Calu3 (cell line): ENCODE results near the gene CCT8. TPM values are rescaled to one million over a fixed set of nuclear protein-coding genes. Genes with fewer than 3 reads are reported as not detected.

Experiments
- BruUV-seq: library from RNA; stranded (reverse); fragments of 400-500 nt; replicated peaks from 2 replicates; lab custom pipeline; 2021; lab: Mats Ljungman, UMichigan
- CTCF ChIA-PET: fragments of 300-600 bp; sonication (Branson Sonifier 250); formaldehyde crosslinking; loops from one replicate; lab custom pipeline; 2022; ENCODE audit warnings: antibody characterized with exemption; lab: Charles Lee
- DNase-seq: peaks from one replicate; pipeline ENCODE4 v3.0.0; 2022
- H3K27ac Mint-ChIP-seq: one replicate; pipeline ENCODE4 v1.8.0; 2022; ENCODE audit warnings: mixed read lengths; ENCODE audit not compliant: unreplicated experiment
- H3K27me3 Mint-ChIP-seq: one replicate; pipeline ENCODE4 v1.8.0; 2022; ENCODE audit warnings: mixed read lengths; ENCODE audit not compliant: unreplicated experiment
- H3K36me3 Mint-ChIP-seq: one replicate; pipeline ENCODE4 v1.8.0; 2022; ENCODE audit warnings: mild to moderate bottlenecking, moderate library complexity, mixed read lengths; ENCODE audit not compliant: insufficient read depth, unreplicated experiment
- H3K4me1 Mint-ChIP-seq: one replicate; pipeline ENCODE4 v1.8.0; 2022; ENCODE audit warnings: mild to moderate bottlenecking, low read depth, mixed read lengths; ENCODE audit not compliant: unreplicated experiment
- H3K4me3 Mint-ChIP-seq: one replicate; pipeline ENCODE4 v1.8.0; 2022; ENCODE audit warnings: mild to moderate bottlenecking, low read depth, moderate library complexity, mixed read lengths; ENCODE audit not compliant: unreplicated experiment
- H3K9me3 Mint-ChIP-seq: one replicate; pipeline ENCODE4 v1.8.0; 2022; ENCODE audit warnings: low read depth, mixed read lengths; ENCODE audit not compliant: unreplicated experiment
- intact Hi-C: fragments of 100-400 bp; cut with micrococcal nuclease; formaldehyde crosslinking; loops from one replicate; pipeline ENCODE4 v1.10.0; 2022; ENCODE audit not compliant: unreplicated experiment
- total RNA-seq: library from RNA; stranded (reverse); gene quantifications from 2 replicates; pipeline ENCODE4 v1.2.3, GENCODE V29; 2022
- TF ChIP-seq, protein P1 (sequence below): fragments of 200-600 bp; IDR thresholded peaks from one replicate; pipeline ENCODE4 v1.8.0; 2022; ENCODE audit warnings: antibody characterized with exemption; ENCODE audit not compliant: unreplicated experiment

Gene CCT8
- total RNA-seq, 1 experiment from 2014 or later = 198 TPM

DNA sequence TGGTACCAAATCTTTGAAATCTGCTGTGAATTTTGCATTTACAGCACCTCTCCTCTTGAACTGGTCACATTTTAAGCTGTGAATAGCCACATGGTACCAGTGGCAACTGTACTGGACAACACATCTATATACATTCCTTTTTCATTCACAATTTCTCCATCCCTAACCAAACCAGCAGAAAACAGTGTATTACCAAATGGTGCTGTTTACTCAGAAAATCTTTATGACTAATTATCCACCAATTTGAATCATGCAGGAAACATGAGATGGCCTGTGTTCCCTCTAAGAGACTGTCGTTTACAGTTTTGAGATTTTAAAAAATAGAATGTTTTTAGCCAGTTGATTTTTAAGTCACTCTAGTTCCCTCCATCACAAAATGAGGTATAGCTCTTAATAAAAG, 17.6 kb upstream of the CCT8 start:
- BruUV-seq = no TSS peak
- intact Hi-C loops = loop anchor here (5.0 kb wide), 4 partner anchors 66 to 756 kb away; no protein-coding TSS in a partner anchor
- Mint-ChIP-seq H3K27ac (no peak overlapping the region), H3K9me3 (no peaks in the 10 kb centered on the region), H3K36me3 (no peaks in the 10 kb centered on the region), H3K4me3 (no peak overlapping the region), H3K27me3 (no peaks in the 10 kb centered on the region), H3K4me1 (peaks cover 18% of the 10 kb centered on the region)
- DNase-seq = no peak
- TF ChIP-seq, protein P1, sequence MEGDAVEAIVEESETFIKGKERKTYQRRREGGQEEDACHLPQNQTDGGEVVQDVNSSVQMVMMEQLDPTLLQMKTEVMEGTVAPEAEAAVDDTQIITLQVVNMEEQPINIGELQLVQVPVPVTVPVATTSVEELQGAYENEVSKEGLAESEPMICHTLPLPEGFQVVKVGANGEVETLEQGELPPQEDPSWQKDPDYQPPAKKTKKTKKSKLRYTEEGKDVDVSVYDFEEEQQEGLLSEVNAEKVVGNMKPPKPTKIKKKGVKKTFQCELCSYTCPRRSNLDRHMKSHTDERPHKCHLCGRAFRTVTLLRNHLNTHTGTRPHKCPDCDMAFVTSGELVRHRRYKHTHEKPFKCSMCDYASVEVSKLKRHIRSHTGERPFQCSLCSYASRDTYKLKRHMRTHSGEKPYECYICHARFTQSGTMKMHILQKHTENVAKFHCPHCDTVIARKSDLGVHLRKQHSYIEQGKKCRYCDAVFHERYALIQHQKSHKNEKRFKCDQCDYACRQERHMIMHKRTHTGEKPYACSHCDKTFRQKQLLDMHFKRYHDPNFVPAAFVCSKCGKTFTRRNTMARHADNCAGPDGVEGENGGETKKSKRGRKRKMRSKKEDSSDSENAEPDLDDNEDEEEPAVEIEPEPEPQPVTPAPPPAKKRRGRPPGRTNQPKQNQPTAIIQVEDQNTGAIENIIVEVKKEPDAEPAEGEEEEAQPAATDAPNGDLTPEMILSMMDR = no peak
- CTCF ChIA-PET = interaction anchor here (0.9 kb wide), 1 partner anchor 270 kb away, joined by 4 read pairs; no protein-coding TSS in a partner anchor

DNA sequence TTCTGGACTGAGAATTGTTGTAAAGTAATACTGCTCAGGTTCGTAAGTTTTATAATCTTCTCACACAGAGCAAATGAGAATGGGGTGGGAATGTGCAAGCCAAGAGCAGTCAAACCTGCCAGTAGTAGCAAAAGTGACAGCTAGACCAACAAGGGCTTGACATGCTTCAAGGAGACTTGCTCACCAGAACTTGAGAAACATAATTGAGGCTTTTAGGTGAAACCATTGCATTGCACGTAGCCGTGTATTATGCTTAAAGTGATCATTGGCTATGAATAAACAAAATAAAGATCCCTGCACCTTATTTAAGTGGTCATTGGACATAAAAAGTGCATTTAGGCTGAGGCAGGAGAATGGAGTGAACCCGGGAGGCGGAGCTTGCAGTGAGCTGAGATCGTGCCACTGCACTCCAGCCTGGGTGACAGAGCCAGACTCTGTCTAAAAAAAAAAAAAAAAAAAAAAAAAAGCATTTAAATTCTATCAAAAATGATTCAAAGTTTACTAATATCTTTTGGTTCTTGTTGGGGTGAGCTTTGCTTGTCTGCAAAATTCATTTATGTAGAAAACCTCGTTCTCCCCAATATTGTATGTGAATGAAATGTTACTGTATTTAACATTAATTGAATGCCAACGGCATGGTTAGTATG, 11.8 kb upstream of the CCT8 start:
- Mint-ChIP-seq H3K36me3 (no peaks in the 10 kb centered on the region), H3K4me3 (no peak overlapping the region), H3K9me3 (no peaks in the 10 kb centered on the region), H3K4me1 (peaks cover under 1% of the 10 kb centered on the region), H3K27ac (no peak overlapping the region), H3K27me3 (no peaks in the 10 kb centered on the region)
- no peak for DNase-seq
- CTCF ChIA-PET = no interaction called here
- no TSS peak for BruUV-seq
- TF ChIP-seq, protein P1 = no peak
- intact Hi-C loops = no loop called here

DNA sequence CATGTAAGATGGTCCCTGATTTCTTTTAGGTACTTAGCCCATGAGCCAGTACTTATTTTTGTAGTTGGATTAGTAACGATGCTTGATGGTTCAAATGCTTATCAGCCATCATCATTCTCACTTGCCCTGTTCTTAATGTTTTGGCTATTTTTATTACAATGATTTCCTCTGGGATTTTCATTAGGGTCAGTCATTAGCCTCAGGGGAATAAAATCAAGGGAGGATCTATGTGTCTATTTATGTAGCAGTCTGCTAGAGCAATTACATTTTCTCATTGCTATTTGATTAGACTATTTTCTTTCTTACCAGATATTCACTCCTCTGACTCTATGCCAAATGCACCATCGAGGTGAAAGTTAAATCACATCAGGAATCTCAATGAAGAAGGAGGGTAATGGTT, 10.9 kb upstream of the CCT8 start:
- Mint-ChIP-seq H3K9me3 (no peaks in the 10 kb centered on the region), H3K27ac (no peak overlapping the region), H3K36me3 (no peaks in the 10 kb centered on the region), H3K27me3 (no peaks in the 10 kb centered on the region), H3K4me3 (no peak overlapping the region), H3K4me1 (no peaks in the 10 kb centered on the region)
- TF ChIP-seq, protein P1 = no peak
- DNase-seq = no peak
- intact Hi-C loops = no loop called here
- no TSS peak for BruUV-seq
- CTCF ChIA-PET = no interaction called here

DNA sequence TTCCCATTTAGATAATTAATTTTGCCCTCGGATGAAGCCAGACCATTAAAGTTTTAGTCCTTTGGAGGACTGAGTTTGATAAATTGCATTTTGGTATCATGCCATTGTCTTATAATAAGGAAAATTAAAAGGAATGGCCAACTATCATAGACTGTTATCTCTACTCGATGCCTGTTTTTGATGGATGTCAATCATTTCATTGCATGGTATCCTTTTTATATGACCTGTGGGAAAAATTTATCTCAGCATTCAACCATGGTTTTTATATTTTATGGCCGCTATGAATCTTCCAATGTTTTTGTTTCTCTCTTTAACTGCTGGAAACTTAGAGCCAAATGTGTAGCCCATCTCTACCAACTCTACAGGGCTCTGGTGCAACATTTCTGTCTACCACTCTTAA, 9.9 kb upstream of the CCT8 start:
- TF ChIP-seq, protein P1 = no peak
- no peak for DNase-seq
- Mint-ChIP-seq H3K9me3 (no peaks in the 10 kb centered on the region), H3K27me3 (no peaks in the 10 kb centered on the region), H3K4me3 (no peak overlapping the region), H3K4me1 (peaks cover 8% of the 10 kb centered on the region), H3K27ac (no peak overlapping the region), H3K36me3 (no peaks in the 10 kb centered on the region)
- CTCF ChIA-PET = no interaction called here
- BruUV-seq = no TSS peak
- intact Hi-C loops = no loop called here
